IMR-90 (cell line): ENCODE measurements around the gene MZB1. TPM values are rescaled to one million over a fixed set of nuclear protein-coding genes. Genes with fewer than 3 reads are reported as not detected.

Source experiments
- ATAC-seq: fragments of 200-7000 bp; cut with Tn5 transposase; 2 replicates; pipeline ENCODE4 v1.9.1; 2020; ENCODE audit warnings: low read depth, mild to moderate bottlenecking, moderate library complexity
- BruUV-seq: library from RNA; stranded (reverse); fragments of 400-500 nt; replicated peaks from 2 replicates; lab custom pipeline; 2021; lab: Mats Ljungman, UMichigan
- CTCF ChIA-PET: fragments of 300-600 bp; formaldehyde crosslinking; extraction: SDS; loops from one replicate; lab custom pipeline; 2021; ENCODE audit warnings: antibody characterized with exemption; lab: Yijun Ruan, JAX
- POLR2A ChIA-PET: fragments of 300-600 bp; sonication (Branson Sonifier 250); formaldehyde crosslinking; loops from one replicate; lab custom pipeline; 2022; ENCODE audit warnings: antibody characterized with exemption; ENCODE audit not compliant: unreplicated experiment; lab: Charles Lee
- DNase-seq: peaks from one replicate; pipeline ENCODE4 v3.0.0; 2013
- H2AFZ ChIP-seq: replicated peaks from 2 replicates; pipeline ENCODE3; 2013; ENCODE audit warnings: low read length, mild to moderate bottlenecking; ENCODE audit not compliant: poor library complexity
- H2AK5ac ChIP-seq: 2 replicates; pipeline ENCODE4 v1.6.1; 2013; ENCODE audit warnings: low read depth, low read length, inconsistent platforms
- H2AK9ac ChIP-seq: replicated peaks from 2 replicates; pipeline ENCODE3; 2013; ENCODE audit warnings: mild to moderate bottlenecking, low read depth, low read length, moderate library complexity; ENCODE audit not compliant: poor library complexity
- H2BK120ac ChIP-seq: 2 replicates; pipeline ENCODE4 v1.6.1; 2013; ENCODE audit warnings: low read depth, low read length, inconsistent platforms
- H2BK15ac ChIP-seq: 3 replicates; pipeline ENCODE4 v1.6.1; 2013; ENCODE audit warnings: low read depth, low read length, inconsistent platforms
- H2BK20ac ChIP-seq: 2 replicates; pipeline ENCODE4 v1.6.1; 2013; ENCODE audit warnings: low read depth, mild to moderate bottlenecking, inconsistent platforms, low read length, moderate library complexity
- H2BK5ac ChIP-seq: 2 replicates; pipeline ENCODE4 v1.6.1; 2013; ENCODE audit warnings: mild to moderate bottlenecking, low read depth, low read length, inconsistent platforms; ENCODE audit not compliant: poor library complexity, severe bottlenecking
- H3K14ac ChIP-seq: replicated peaks from 2 replicates; pipeline ENCODE4 v1.6.1; 2013; ENCODE audit warnings: low read depth, low read length, inconsistent platforms
- H3K18ac ChIP-seq: 2 replicates; pipeline ENCODE4 v1.6.1; 2013; ENCODE audit warnings: low read depth, low read length, control low read depth
- H3K23ac ChIP-seq: 2 replicates; pipeline ENCODE4 v1.6.1; 2013; ENCODE audit warnings: low read depth, low read length, inconsistent platforms
- H3K27ac ChIP-seq: 2 replicates; pipeline ENCODE4 v1.5.1; 2013; ENCODE audit warnings: mild to moderate bottlenecking, control low read depth, low read length; ENCODE audit not compliant: insufficient read depth
- H3K27me3 ChIP-seq: 2 replicates; pipeline ENCODE4 v1.6.1; 2013; ENCODE audit warnings: low read length; ENCODE audit not compliant: control insufficient read depth, insufficient read depth
- H3K36me3 ChIP-seq: 2 replicates; pipeline ENCODE4 v1.6.1; 2013; ENCODE audit warnings: low read length, mixed read lengths; ENCODE audit not compliant: control insufficient read depth, insufficient read depth
- H3K4ac ChIP-seq: 2 replicates; pipeline ENCODE4 v1.6.1; 2013; ENCODE audit warnings: low read depth, low read length, inconsistent platforms
- H3K4me1 ChIP-seq: 2 replicates; pipeline ENCODE4 v1.6.1; 2013; ENCODE audit warnings: low read length, mixed read lengths; ENCODE audit not compliant: control insufficient read depth, insufficient read depth
- H3K4me2 ChIP-seq: 2 replicates; pipeline ENCODE4 v1.6.1; 2013; ENCODE audit warnings: low read depth, mild to moderate bottlenecking, control low read depth, low read length, moderate library complexity
- H3K4me3 ChIP-seq: 2 replicates; pipeline ENCODE4 v1.5.1; 2013; ENCODE audit warnings: low read depth, mild to moderate bottlenecking, control low read depth, low read length, moderate library complexity; ENCODE audit not compliant: insufficient read depth
- H3K56ac ChIP-seq: 2 replicates; pipeline ENCODE4 v1.6.1; 2013; ENCODE audit warnings: low read length, inconsistent platforms; ENCODE audit not compliant: insufficient read depth; ENCODE audit errors: extremely low read depth
- H3K79me1 ChIP-seq, 2 experiments: 2 replicates each; pipeline ENCODE4 v1.6.1; 2013; ENCODE audit warnings: low read length in 2 of 2, inconsistent platforms in 1 of 2, low read depth in 1 of 2
- H3K9ac ChIP-seq: 2 replicates; pipeline ENCODE4 v1.6.1; 2013; ENCODE audit warnings: low read depth, low read length, control low read depth
- H3K9me1 ChIP-seq: 2 replicates; pipeline ENCODE4 v1.6.1; 2013; ENCODE audit warnings: low read length, inconsistent platforms; ENCODE audit not compliant: insufficient read depth
- H3K9me3 ChIP-seq: 2 replicates; pipeline ENCODE4 v1.6.1; 2013; ENCODE audit warnings: low read length; ENCODE audit not compliant: control insufficient read depth, insufficient read depth
- H4K20me1 ChIP-seq: 2 replicates; pipeline ENCODE4 v1.6.1; 2013; ENCODE audit warnings: low read length, inconsistent platforms; ENCODE audit not compliant: insufficient read depth
- H4K5ac ChIP-seq: 2 replicates; pipeline ENCODE4 v1.6.1; 2013; ENCODE audit warnings: mild to moderate bottlenecking, low read depth, low read length, control low read depth
- H4K8ac ChIP-seq, 2 experiments: 2 replicates each; pipeline ENCODE4 v1.6.1; 2013; ENCODE audit warnings: low read depth in 2 of 2, low read length in 2 of 2, control low read depth in 1 of 2, inconsistent platforms in 1 of 2
- H4K91ac ChIP-seq: 2 replicates; pipeline ENCODE4 v1.6.1; 2013; ENCODE audit warnings: low read depth, low read length, inconsistent platforms; ENCODE audit not compliant: insufficient read depth
- MAZ ChIP-seq: IDR thresholded peaks from 2 replicates; pipeline ENCODE4 v1.6.1; 2012; ENCODE audit warnings: low read depth, mild to moderate bottlenecking, low read length, improper control_type of control experiment, moderate library complexity, borderline replicate concordance
- MXI1 ChIP-seq: IDR thresholded peaks from 2 replicates; pipeline ENCODE4 v1.6.1; 2012; ENCODE audit warnings: low read depth, mild to moderate bottlenecking, low read length, moderate library complexity, borderline replicate concordance
- RAD21 ChIP-seq: IDR thresholded peaks from 2 replicates; pipeline ENCODE4 v1.6.1; 2012; ENCODE audit warnings: low read length, improper control_type of control experiment
- RFX5 ChIP-seq: IDR thresholded peaks from 2 replicates; pipeline ENCODE4 v1.8.0; 2012; ENCODE audit warnings: low read depth, mild to moderate bottlenecking, low read length, moderate library complexity
- WGBS, 2 experiments: methylation state at CpG; one replicate each; pipeline versions ENCODE4 v1.1.5 to v1.1.7; 2013; ENCODE audit warnings: missing lambda C conversion rate in 2 of 2; ENCODE audit not compliant: insufficient read length in 1 of 2; ENCODE audit errors: extremely low coverage in 2 of 2; 5-methylcytosine and 5-hydroxymethylcytosine counted together
- dilution Hi-C: fragments of 300-500 bp; cut with HindIII; formaldehyde crosslinking; loops from one replicate; pipeline ENCODE4 v1.14.3; 2018; ENCODE audit warnings: low sequenced_read_pairs; ENCODE audit not compliant: unreplicated experiment
- in situ Hi-C: fragments of 300-500 bp; cut with MboI; formaldehyde crosslinking; loops from 3 replicates; pipeline ENCODE4 v1.14.3; 2019; ENCODE audit warnings: low sequenced_read_pairs, inconsistent platforms, mixed read lengths
- intact Hi-C: fragments of 100-400 bp; cut with micrococcal nuclease; formaldehyde crosslinking; loops from 2 replicates; pipeline ENCODE4 v1.10.0; 2022
- polyA plus RNA-seq, 3 experiments: library from polyadenylated mRNA; depleted of rRNA; stranded (reverse); fragments of >200 nt; gene quantifications; 2 replicates each; pipeline ENCODE4 v1.2.3, GENCODE V29; 2012; ENCODE audit warnings: low replicate concordance in 1 of 3
- total RNA-seq: library from RNA; depleted of rRNA; stranded (reverse); fragments of >200 nt; gene quantifications from 2 replicates; pipeline ENCODE4 v1.2.3, GENCODE V29; 2012

The MZB1 gene
- total and polyA plus RNA-seq, 2 of the 4 experiments (the other 2 are of a cell fraction): not detected

DNA sequence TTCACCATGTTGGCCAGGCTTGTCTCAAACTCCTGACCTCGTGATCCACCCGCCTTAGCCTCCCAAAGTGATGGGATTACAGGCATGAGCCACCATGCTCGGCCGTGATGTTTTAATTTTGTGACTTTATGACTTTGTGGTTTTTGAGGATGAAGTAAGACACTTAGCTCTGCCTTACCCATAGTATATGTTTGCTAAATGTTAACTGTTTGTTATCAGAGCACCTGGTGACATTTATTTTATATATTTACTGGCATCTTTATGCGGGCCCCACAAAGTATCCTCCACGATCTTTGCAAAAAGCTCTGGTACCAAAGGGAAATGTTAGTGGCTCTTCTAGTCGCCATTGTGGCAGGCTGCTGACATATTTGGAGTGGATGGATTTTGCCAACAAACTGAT is 13.3 kb downstream of the MZB1 start:
- WGBS, 2 experiments: 92% methylated on average over 2 of the region's 7 CpGs; no CpG with 5 or more reads in 1 of the 2 experiments
- in situ Hi-C loops (no loop called here), dilution Hi-C loops (no loop called here), intact Hi-C loops (no loop called here)
- no peak overlapping the region for H4K8ac ChIP-seq
- no peak overlapping the region for H3K23ac ChIP-seq
- no peak overlapping the region for H3K4ac ChIP-seq
- no peak overlapping the region for H3K4me2 ChIP-seq
- TF ChIP-seq MAZ: no peak
- no peak for TF ChIP-seq RAD21
- no peak for TF ChIP-seq RFX5
- no peak for TF ChIP-seq MXI1
- peaks cover 3 to 15% of the 10 kb centered on the region in 2 experiments; a peak in 2 of 4 replicates for H3K79me1 ChIP-seq
- no peak for DNase-seq
- peaks cover 4% of the 10 kb centered on the region; the same call in 1 of the 2 replicates for H3K4me1 ChIP-seq
- no peak overlapping the region for H3K56ac ChIP-seq
- H3K18ac ChIP-seq: no peak overlapping the region
- no peak overlapping the region for H3K14ac ChIP-seq
- H2BK20ac ChIP-seq: no peak overlapping the region
- H3K9me1 ChIP-seq: peaks cover 17% of the 10 kb centered on the region
- no TSS peak for BruUV-seq
- H3K36me3 ChIP-seq: peaks cover 26% of the 10 kb centered on the region
- H2AK9ac ChIP-seq: no peak overlapping the region
- H3K27me3 ChIP-seq: no peaks in the 10 kb centered on the region
- no peak overlapping the region for H3K4me3 ChIP-seq
- no peak for ATAC-seq
- H2BK15ac ChIP-seq: no peak overlapping the region
- ChIA-PET POLR2A (no interaction called here), CTCF (no interaction called here)
- peaks cover 7% of the 10 kb centered on the region; the same call in 1 of the 2 replicates for H4K20me1 ChIP-seq
- H4K5ac ChIP-seq: no peak overlapping the region
- H3K27ac ChIP-seq: no peak overlapping the region
- H2BK120ac ChIP-seq: no peak overlapping the region
- H2AFZ ChIP-seq: no peak overlapping the region
- no peaks in the 10 kb centered on the region for H3K9me3 ChIP-seq
- H3K9ac ChIP-seq: no peak overlapping the region
- no peak overlapping the region for H2BK5ac ChIP-seq
- H2AK5ac ChIP-seq: no peak overlapping the region
- H4K91ac ChIP-seq: no peak overlapping the region
